Renal cortical epithelial cell (primary cell): Measurements from ENCODE around the gene IMPG1. TPM values are rescaled to one million over a fixed set of nuclear protein-coding genes. Genes with fewer than 3 reads are reported as not detected.

Source experiments
- DNase-seq: peaks from one replicate; pipeline ENCODE4 v3.0.0-alpha.2; 2011; ENCODE audit warnings: low read depth
- total RNA-seq: library from RNA; depleted of rRNA; stranded (reverse); fragments of >200 nt; gene quantifications from 2 replicates; pipeline ENCODE4 v1.2.3, GENCODE V29; 2014

IMPG1 gene
- total RNA-seq, 1 donor from 2014 or later: 0.30 TPM

DNA sequence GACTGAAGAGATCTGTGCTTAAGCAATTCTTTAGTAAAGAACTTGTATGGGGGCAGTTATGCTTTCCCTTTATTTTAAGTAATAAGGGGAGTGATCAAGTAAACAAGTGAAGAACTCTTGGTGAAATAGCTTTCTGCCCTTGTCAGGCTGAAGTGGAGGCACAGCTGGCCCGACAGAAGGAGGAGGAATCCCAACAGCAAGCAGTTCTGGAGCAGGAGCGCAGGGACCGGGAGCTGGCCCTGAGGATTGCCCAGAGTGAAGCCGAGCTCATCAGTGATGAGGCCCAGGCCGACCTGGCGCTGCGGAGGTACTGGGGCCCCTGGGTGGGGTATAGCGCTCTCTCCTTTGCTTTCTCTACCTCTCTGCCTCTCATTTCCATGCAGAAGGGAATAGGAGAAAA lies 180.1 kb downstream of the IMPG1 start:
- no peak for DNase-seq

GRCh38 chr6:75884822-75885221 lies 187.6 kb downstream of the IMPG1 start:
- no peak for DNase-seq

DNA sequence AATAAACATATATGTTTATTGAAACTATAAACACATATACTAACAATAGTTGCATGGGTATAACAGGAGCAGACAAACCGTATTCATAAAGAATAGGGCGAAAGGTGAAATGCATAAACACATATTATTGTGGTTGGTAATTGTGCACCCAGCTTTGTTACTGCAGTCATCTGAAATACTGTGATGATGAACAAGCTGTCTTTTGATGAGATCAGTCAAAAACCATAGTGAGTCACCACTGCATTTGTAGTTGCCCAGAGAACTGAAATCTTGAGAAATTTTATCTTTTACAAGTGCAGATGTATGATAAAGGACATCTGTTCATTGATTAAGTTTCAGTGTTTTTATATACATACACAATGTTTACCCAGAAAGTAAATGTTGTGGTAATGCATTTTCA lies 189.7 kb downstream of the IMPG1 start:
- peak; percentile 40 for DNase-seq

DNA sequence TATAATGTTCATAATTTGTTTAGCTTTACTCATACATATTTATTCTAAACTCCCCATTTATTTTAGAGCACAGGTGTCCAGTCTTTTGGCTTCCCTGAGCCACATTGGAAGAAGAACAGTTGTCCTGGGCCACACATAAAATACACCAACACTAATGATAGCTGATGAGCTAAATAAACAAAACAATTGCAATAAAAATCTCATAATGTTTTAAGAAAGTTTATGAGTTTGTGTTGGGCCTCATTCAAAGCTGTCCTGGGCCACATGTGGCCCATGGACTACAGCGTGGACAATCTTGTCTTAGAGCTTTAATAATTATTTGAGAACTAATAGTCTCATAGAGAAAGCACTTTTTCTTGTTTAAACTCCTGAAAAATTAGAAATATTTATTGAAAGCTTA lies 192.2 kb downstream of the IMPG1 start:
- no peak for DNase-seq

GRCh38 chr6:75876152-75876551 lies 196.3 kb downstream of the IMPG1 start:
- DNase-seq: no peak

DNA sequence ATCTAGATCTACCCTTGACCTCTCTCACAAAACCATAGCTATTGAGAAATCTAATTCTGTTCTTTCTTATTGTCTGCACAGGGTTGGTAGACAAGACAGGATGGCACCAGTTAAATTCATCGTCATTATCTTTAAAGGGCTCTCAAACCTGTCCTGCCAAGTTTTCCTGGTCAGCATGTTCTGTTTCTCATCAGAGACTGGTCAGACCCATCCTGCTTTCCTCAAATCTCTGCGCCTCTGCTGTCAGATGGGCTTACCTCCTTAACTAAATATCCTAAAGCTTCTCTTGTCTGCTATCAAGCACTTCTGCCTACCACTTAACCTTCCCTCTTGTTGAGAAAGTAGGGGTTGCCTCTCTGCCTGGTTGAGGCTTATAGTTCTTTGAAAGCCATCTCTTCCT lies 198.2 kb downstream of the IMPG1 start:
- no peak for DNase-seq
